Measurements from ENCODE around the gene ICA1.
A peak's percentile ranks its signal among the peaks of the same experiment; 100 is the strongest.

The ICA1 gene

GRCh38 chr7:8226501-8226900, 35.5 kb downstream of the ICA1 start:
- no peak for DNase-seq

- DNase-seq = no peak
Measured at GRCh38 chr7:8221567-8221966, 40.4 kb downstream of the ICA1 start.

- no peak for DNase-seq
Measured at GRCh38 chr7:8221101-8221495, 40.9 kb downstream of the ICA1 start.

GRCh38 chr7:8220376-8221100, 41.4 kb downstream of the ICA1 start:
- DNase-seq = no peak

GRCh38 chr7:8217200-8218068, 44.5 kb downstream of the ICA1 start:
- DNase-seq = peak; percentile 31

- DNase-seq = no peak
Measured at GRCh38 chr7:8216334-8216690, 45.7 kb downstream of the ICA1 start.

GRCh38 chr7:8215648-8216333, 46.2 kb downstream of the ICA1 start:
- DNase-seq = no peak

GRCh38 chr7:8214244-8214824, 47.6 kb downstream of the ICA1 start:
- DNase-seq = no peak

- DNase-seq = no peak
Measured at GRCh38 chr7:8213381-8213780, 48.6 kb downstream of the ICA1 start.

- DNase-seq = no peak
Measured at GRCh38 chr7:8212638-8213037, 49.3 kb downstream of the ICA1 start.

GRCh38 chr7:8211725-8212096, 50.3 kb downstream of the ICA1 start:
- DNase-seq = no peak

- no peak for DNase-seq
Measured at GRCh38 chr7:8210845-8211724, 50.9 kb downstream of the ICA1 start.

- DNase-seq = no peak
Measured at GRCh38 chr7:8209353-8209752, 52.6 kb downstream of the ICA1 start.

GRCh38 chr7:8208816-8209215, 53.2 kb downstream of the ICA1 start:
- no peak for DNase-seq

- no peak for DNase-seq
Measured at GRCh38 chr7:8206956-8207355, 55.0 kb downstream of the ICA1 start.

GRCh38 chr7:8205537-8205936, 56.4 kb downstream of the ICA1 start:
- no peak for DNase-seq

- DNase-seq = no peak
Measured at GRCh38 chr7:8205031-8205387, 57.0 kb downstream of the ICA1 start.

GRCh38 chr7:8204339-8205030, 57.5 kb downstream of the ICA1 start:
- no peak for DNase-seq

- DNase-seq = peak; percentile 12
Measured at GRCh38 chr7:8201846-8202441, 60.0 kb downstream of the ICA1 start.

GRCh38 chr7:8200717-8201116, 61.2 kb downstream of the ICA1 start:
- no peak for DNase-seq

- no peak for DNase-seq
Measured at GRCh38 chr7:8200316-8200715, 61.7 kb downstream of the ICA1 start.
